GM18873 (cell line): ENCODE results near the gene PREX1.
"Not testable (repeated sequence)": the region's sequence is repeated elsewhere in the genome, so short reads cannot be mapped to it uniquely, and the experiment has no call there.

Source experiments
- ATAC-seq: cut with Tn5 transposase; IDR thresholded peaks from one replicate; pipeline ENCODE4 v1.9.1; 2021; ENCODE audit warnings: mild to moderate bottlenecking, moderate library complexity, moderate number of reproducible peaks; ENCODE audit not compliant: unreplicated experiment, low FRiP score

Gene PREX1

DNA sequence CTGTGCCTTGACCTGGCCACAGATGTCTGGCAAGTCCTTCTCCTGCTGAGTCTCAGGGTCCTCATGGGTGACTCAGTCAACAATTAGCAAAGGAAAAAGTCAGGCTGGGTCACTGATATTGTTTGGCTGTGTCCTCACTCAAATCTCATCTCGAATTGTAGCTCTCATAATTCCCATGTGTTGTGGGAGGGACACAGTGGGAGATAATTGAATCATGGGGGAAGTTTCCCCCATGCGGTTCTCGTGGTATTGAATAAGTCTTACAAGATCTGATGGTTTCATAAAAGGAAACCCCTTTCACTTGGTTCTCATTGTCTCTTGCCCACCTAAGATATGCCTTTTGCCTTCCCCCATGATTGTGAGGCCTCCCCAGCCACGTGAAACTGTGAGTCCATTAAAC is 45.7 kb downstream of the PREX1 start:
- ATAC-seq, result no peak

DNA sequence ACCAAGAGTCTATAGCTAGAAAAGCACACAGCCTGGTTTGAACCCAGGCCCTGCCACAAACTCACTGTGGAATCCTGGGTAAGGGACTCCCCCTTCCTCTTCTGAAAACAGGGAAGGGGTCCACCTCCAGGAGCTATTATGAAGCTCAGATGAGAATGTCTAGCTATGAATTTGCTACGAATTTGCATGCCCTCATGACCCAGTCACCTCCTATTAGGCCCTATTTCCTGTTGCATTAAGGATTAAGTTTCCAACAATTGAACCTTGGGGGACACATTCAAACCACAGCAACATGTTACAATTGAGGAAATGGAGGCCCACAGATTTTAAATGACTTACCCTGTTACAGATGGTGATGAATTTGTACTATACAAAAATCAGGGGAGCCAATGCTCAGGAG is 46.2 kb downstream of the PREX1 start:
- ATAC-seq, result no peak

DNA sequence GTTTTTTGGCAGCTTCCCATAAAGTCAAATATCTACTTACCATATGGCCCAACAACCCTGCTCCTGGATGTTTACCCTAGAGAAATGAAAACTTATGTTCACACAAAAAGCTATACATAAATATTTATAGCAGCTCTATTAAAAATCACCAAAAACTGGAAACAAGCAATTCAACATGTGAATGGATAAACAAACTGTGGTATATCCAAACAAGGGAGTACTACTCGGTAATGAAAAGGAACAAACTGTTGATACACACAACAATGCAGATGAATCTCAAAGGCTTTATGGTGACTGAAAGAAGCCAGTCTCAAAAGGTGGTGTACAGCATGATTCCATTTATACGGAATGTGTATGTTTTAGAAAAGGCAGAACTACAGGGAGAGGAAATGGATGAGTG is 48.4 kb downstream of the PREX1 start:
- no peak for ATAC-seq

DNA sequence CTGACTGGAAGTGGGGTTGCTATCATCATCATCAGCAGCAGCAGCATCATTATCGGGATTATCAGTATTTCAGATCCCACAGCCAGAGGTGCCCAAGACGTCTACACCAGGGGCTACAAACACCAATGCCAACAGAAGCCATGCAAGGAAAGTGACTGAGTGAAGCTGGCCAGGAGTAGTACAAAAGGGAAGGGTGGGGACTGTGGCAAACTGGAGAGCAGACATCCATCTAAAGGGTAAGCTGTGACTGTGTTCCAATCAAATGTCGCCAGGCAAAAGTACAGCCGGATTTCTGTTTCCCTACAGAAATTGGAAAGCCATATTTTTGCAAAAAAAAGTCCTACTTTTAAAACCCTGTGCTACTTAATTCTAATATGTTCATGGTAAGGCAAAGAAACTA is 50.0 kb downstream of the PREX1 start:
- ATAC-seq, result no peak

DNA sequence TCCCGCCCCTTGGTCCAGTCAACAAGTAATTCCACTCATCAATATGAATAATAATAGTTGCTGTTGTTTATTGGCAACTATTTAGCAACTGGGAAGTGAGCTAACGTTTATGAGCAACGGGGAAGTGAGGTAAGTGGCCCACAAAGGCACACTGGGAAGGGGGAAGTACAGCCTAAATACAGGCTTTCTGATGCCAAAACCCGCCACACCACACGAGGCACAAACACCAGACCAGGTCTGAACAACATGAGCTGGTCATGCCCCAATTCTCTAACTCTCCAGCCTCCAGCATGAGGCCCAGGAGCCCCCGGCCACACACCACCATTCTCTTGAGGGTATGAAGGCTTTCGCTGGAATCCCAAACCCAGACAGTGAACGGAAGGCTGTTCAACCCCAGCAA is 50.8 kb downstream of the PREX1 start:
- no peak for ATAC-seq

DNA sequence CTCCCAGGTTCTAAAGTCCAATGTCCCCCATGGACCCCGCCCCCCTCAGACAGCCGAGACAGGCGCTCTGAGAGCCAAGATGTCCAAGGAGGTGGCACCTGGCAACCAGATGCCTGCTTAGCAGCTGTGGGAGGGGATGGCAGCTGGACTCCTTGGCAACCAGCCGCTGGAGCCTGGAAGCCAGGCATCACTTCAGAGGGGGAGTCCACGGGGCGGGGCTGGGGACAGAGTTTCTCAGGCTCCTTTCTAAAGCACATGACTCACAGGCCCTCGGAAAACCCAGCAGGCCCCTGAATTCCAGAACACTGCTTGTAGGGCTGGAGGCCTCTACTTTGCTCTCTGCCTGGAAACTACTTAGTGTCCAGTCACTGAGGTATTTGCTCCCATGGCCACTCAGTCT is 51.5 kb downstream of the PREX1 start:
- ATAC-seq, result no peak

DNA sequence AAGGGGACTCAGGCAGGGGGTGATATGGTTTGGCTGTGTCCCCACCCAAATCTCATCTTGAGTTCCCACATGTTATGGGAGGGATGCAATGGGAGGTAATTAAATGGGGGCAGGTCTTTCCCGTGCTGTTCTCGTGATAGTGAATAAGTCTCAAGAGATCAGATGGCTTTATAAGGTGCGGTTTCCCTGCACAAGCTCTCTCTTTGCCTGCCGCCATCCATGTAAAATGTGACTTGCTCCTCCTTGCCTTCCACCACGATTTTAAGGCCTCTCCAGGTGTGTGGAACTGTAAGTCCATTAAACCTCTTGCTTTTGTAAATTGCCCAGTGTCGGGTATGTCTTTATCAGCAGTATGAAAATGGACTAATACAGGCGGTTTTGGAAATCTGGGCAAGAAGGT is 52.3 kb downstream of the PREX1 start:
- ATAC-seq, result not testable (repeated sequence)

DNA sequence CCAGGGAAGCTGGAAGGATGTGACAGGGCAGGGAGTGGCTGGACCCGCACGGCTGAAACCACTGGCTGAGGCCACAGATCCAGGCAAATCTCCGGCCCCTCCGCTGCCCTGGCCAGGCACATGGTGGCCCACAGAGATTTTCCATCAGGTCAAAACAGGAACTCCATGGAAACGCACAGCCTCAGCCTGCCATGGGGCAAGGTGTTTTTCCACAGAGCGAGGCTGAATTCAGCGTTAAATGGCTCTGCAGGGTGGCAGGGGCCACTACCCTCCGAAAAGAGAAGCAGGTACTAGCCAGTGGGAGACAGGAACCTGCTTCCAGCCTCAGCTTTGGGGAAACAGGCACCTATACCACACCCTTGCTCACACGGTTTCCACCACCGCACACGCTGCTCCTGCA is 53.1 kb downstream of the PREX1 start:
- no peak for ATAC-seq

DNA sequence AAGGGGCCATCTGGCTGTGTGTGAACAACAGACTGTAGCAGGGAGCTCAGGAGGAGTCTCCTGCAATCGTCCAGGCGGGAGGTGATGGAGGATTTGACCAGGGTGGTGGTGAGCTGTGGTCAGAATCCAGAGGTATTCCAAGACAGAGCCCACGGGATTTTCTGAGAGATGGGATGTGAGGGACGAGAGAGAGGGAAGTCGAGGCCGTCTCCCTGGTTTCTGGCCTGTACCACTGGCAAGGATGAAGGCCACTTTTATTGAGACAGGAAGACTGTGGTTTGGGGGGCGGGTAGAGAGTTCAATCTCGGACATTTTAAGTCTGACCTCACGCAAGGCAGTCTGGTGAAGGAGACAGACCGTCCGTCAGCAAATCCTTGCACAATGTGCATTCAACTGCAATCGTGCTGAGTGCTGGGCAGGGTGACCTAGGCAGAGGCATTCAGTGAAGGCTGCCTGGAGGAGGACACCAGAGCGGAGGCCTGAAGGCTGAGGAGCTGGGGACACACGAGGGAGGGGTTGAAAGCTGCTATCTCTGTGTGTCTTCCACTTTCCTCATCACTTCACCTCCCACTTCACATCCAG is 53.9 kb downstream of the PREX1 start:
- no peak for ATAC-seq

DNA sequence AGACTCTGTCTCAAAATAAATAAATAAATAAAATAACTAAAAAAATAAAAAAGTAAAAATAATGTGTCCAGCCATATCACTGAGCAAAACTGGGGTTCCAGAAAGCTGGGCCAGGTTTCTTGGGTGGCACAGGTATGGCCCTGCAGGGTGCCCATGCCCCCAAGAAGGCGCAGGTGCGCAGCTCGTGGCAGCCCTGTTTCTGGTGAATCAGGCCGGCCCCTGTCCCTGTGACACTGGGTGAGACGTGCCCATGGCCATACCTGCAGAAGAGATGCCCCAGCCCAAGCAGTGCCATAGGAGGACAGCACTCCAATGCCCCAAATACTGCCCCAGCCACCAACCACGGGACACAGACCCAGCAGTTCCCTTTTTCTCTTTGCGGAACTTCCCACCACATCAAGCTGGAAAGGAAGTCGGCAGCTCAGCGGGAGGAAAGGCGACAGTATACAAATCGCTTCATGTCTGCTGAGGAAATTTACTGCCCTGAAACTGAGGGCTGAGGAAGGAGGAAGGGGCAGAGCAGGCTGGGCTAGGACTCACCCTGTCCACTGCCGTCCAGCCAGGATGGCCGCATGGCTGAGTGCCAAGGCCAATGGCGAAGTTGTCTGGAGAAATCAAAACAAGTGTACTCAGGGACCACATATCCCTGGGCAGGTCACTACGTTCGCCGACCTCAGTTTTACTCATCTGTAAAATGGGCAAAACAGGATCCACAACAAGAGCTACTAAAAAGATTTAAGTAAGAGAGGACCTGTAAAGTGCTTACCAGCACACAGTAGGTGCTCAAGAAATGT is 55.4 kb downstream of the PREX1 start:
- ATAC-seq, result no peak

DNA sequence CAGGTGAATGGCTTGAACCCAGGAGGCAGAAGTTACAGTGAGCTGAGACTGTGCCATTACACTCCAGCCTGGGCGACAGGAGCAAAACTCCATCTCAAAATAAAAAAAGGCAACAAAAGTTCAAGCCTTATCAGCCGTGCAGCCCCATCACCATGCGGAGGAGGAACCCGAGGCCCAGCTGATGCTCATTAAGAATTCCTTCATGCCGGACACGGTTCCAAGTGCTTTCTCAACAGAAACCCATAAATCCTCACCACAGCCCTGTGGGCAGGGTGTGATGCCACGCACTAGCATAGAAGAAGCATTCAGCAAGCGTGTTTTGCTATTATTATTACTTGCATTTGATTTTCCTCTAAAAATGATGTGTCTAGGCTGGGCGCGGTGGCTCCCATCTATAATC is 56.3 kb downstream of the PREX1 start:
- no peak for ATAC-seq

DNA sequence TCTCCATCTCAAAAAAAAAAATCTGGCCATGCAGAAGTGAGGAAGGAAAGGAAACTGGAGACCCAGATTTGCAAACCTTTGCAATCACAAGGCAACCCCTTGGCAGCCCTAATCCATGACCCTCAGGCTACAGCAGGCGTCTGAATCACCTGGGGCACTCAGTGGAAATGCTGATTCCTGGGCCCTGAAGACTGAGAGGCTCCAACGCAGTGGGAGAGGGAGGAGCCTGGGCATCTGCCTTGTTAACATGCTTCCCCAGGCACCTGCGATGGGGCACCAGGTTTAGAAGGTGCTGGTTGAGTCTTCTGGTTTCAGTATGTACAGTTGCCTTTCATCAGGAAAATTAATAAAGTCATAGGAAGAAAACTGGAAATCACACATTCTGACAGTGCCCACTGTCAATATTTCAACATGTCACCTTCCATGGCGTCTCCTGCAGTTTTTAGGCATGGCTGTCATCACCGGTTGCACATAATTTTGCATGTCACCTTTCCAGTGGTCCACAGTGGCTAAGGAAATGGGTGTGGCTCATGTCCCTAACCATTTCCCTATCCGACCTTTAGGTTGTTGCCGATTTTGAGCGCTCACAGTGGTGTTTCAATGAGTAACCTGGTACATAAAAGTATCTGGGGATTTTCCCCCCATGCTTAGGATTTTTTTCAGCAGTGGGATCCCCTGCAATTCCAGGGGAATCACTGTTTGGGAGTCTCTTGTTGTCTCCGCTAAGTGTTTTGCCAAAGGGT is 56.9 kb downstream of the PREX1 start:
- ATAC-seq, result no peak

DNA sequence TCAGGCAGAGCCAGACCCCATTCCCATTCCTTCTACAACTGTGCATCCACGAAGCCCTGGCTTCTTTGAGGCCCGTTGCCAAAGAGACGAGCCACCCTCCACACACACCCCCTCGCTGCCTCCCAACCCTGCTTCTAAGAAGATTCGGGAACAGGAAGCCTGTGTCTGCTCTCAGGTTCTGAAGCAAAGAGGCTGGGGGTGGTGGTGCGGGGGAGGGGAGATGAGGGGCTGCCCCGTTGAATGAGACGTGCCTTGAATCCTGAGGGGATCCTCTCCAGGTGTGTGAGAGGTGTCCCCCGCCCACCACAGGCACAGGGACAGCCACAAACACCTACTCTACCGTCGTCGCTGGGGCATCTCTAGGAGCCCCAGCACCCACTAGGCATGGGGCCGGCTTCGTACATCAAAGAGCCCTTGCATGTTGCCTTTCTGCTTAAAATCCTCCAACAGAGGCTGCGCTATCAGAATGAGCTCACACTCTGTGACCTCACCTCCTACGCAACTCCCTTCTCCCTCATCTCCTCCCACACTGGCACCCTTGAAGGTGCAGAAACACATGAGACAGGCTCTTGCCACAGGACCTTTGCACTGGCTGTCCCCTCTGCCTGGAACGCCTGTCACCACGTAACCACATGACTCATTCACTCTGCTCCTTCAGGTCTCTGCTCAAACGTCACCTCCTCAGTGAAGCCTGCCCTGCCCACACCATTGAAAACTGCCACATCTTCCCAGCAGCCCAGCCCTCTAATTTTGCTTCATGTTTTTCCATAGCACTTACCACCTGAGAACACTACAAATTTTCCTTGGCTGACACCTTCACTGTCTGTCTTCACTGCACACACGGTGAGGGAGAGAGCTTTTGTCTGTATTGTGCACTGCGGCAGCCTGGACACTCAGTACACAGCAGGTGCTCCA is 58.5 kb downstream of the PREX1 start:
- ATAC-seq, result no peak

DNA sequence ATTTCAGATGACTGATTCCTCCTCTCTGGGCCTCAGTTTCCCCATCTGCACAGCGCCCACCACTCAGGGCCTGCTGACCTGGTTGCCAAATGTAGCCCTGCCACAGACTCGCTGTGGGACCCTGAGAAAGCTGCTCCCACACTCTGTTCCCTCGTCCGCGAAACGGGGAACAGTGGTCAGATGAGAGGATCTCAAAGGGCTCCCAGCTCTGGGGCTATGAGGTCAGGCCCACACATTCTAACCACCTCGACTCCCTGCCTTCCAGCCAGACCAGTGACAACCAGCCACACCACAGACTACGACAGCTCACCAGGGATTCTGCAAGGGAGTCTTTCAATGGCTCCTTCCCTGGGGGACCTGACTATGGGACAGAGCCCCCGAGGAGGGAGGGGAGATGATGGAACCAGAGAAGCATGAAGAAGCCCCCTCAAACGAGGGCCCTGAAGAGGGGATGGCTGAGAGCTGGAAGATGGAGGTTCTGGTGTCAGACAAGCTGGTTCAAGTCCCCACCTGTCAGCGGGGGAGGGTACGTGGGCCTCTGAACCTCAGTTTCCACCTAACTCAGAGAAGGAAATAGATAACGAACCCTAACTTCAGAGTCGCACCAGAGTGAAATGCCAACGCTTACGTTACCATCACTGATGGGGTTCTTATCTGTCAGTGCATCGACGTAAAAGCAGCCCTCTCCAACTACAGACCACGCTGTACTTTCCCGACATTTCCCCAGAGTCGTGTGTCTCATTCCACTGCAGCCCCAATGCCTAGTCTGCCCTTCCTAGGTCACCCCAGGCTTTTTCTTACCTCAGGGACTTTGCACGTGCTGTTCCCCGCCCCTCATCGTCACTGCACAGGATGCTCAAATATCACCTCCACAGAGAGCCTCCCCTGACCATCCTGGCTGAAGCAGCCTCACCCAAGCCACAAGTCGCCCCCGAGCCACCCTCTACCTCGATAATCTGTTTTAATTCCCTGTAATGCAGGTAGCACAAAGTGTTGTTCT is 60.5 kb downstream of the PREX1 start:
- no peak for ATAC-seq

DNA sequence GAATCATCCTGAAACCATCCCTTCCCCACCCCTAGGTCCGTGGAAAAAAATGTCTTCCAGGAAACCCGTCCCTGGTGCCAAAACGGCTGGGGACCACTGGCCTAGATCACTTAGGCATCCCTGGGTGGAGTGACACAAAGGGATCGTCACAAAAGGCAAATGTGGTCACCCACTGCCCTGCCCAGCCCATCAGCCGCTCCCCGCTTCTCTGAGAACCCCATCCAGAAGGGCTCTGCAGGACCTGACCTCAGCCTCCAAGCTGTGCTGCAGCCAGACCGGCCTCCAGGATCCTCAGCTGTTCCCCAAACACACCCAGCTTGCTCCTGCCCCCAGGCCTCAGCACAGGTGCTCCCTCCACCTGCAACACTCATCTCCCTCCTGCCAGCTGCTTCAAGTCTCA is 61.6 kb downstream of the PREX1 start:
- no peak for ATAC-seq

DNA sequence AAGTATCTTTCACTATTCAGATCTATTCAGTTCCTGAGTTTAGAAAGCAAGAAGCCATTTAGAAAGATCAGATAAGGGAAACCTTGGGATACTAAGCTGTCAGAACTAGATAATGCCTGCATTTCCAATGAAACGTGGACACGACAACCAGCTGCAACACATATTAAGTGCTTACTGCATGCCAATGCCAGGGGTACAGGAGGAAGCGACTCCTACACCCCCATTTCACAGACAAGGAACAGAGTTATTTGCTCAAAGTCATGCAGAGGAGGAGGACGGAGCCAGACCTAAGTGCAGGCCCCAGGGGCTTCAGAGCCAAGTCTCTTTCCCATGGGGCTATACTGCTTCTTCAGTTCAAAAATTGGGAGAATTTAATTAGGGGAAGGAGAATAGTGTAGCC is 62.4 kb downstream of the PREX1 start:
- no peak for ATAC-seq

DNA sequence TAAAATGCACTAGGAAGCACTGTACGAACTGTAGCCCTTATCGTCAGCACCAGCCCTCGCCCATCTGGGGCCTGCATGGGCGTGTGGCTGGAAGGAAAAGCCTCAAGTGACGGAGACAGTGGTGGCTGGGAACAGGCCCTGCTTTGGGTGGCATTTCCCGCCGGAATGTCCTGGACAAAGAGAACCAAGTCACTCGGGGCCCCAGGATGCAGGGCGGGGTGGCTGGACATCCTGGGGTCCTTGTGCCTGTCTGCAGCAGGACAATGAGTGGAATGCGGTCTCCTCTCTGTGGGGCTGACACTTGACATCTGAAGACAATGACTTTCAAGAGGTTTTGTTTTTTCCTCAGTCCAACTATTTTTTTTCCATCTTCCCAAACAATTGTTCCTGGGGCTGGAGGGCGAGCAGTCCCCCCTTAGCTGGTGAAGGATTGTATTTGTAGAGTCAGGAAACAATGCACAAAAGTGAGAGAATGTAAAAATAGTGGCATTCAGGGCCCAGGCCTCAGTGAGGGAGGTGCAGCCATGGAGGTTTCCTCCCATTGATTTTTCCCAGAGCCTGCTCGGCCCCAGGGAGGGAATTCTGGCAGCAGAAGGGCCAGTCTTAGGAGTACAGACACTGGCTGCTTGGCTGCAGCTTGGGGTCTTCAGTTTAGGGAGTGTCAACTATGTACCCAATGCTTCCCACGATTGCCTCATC is 64.4 kb downstream of the PREX1 start:
- ATAC-seq, result no peak

DNA sequence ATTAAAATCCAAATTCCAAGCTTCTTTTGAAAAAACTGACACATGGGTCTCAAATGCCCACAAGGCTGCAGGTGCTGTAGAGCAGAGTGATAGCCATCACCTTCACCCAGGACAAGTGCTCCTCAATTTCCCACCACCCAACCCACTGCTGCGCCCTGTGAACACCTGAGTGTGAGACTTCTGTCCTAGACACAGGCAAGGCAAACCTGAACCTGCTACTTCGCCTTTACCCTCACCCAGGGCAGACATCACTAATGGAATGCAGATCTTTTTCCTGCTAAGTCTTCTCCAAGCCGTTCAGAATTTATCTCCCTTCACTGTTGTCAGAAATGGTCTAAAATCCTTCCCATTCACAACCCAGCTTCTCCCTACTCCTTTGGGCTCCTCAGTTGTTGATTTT is 65.9 kb downstream of the PREX1 start:
- ATAC-seq, result no peak
